Suprapubic skin (tissue), 4 donors: ENCODE results near the gene RCC2.

Experiments
- EP300 ChIP-seq: sonication (generic); formaldehyde crosslinking; IDR thresholded peaks from one replicate; pipeline ENCODE4 v1.6.1; 2017; ENCODE audit warnings: antibody characterized with exemption
- POLR2A ChIP-seq, 2 donors: fragments of 450-650 bp; IDR thresholded peaks; one replicate each; pipeline ENCODE4 v1.6.1; 2017; ENCODE audit warnings: antibody characterized with exemption in 2 of 2, mild to moderate bottlenecking in 2 of 2, moderate library complexity in 2 of 2
- POLR2AphosphoS5 ChIP-seq, 3 donors: sonication (generic); formaldehyde crosslinking; IDR thresholded peaks; one replicate each; pipeline ENCODE4 v1.6.1; 2017; ENCODE audit warnings: antibody characterized with exemption in 3 of 3
- TF ChIP-seq, protein P1 (sequence below), 2 donors: fragments of 200-600 bp in 1 of 2; fragments of 450-650 bp in 1 of 2; sonication (generic) in 1 of 2; IDR thresholded peaks; one replicate each; pipeline ENCODE4 v1.5.1; 2016 to 2019; ENCODE audit warnings: antibody characterized with exemption in 2 of 2, mild to moderate bottlenecking in 1 of 2, moderate library complexity in 1 of 2

DNA sequence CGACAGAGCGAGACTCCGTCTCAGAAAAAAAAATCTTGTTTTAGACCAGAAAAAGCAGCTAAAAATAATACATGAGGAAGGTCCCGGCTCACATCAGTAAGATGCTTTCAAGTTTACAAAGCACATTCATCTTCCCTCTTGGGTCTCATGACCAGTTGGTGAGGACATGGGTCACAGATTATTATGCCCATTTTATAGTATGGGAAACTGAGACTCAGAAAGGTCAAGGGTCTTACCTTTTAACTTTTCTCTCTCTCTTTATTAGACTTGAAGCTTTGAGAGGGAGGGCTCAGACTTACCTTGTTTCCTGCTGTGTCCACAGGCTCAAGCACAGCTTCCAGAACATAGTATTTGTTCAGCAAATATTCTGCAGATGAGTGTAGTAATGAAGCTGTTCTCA is 13.2 kb upstream of the RCC2 start:
- TF ChIP-seq POLR2AphosphoS5 (IDR thresholded peaks at IDR 0.05), result no peak
- no peak for TF ChIP-seq POLR2A (IDR thresholded peaks at IDR 0.05)
- TF ChIP-seq, protein P1, sequence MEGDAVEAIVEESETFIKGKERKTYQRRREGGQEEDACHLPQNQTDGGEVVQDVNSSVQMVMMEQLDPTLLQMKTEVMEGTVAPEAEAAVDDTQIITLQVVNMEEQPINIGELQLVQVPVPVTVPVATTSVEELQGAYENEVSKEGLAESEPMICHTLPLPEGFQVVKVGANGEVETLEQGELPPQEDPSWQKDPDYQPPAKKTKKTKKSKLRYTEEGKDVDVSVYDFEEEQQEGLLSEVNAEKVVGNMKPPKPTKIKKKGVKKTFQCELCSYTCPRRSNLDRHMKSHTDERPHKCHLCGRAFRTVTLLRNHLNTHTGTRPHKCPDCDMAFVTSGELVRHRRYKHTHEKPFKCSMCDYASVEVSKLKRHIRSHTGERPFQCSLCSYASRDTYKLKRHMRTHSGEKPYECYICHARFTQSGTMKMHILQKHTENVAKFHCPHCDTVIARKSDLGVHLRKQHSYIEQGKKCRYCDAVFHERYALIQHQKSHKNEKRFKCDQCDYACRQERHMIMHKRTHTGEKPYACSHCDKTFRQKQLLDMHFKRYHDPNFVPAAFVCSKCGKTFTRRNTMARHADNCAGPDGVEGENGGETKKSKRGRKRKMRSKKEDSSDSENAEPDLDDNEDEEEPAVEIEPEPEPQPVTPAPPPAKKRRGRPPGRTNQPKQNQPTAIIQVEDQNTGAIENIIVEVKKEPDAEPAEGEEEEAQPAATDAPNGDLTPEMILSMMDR (IDR thresholded peaks at IDR 0.05), result no peak
- no peak for TF ChIP-seq EP300
